ENCODE measurements around the gene LMNB1.
"Not testable (repeated sequence)": the region's sequence is repeated elsewhere in the genome, so short reads cannot be mapped to it uniquely, and the experiment has no call there.

Gene LMNB1

DNA sequence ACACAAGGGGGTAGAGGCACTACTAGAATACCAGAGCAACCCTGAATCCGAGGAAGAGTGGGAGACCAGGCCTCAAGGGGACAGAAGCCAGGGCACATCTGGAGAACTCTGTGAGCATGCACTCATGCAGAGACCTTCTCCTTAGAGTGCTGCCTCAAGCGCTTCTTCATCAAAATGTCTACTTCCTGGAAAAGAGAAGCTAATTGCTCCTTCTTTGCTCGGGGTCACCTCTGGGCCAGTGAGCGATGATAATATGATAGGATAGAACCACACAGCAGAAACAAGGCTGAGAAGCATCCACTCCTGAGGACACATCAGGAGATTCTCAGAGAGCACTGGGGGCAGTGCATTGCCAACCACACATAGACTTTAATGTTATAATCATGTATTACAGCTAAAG lies 23.7 kb upstream of the LMNB1 start:
- no peaks in the 10 kb centered on the region for H3K4me1 ChIP-seq (ENCODE audit: control insufficient read depth, insufficient read depth, low read length)
- DNase-seq (ENCODE audit: low read depth, low spot score) = no peak
- H3K36me3 ChIP-seq (ENCODE audit: control insufficient read depth, insufficient read depth, low read length) = no peaks in the 10 kb centered on the region
- no peaks in the 10 kb centered on the region for H3K9me3 ChIP-seq (ENCODE audit: control insufficient read depth, insufficient read depth, low read length)
- H3K27ac ChIP-seq (ENCODE audit: low read length) = no peak overlapping the region
- WGBS (ENCODE audit: insufficient coverage, insufficient read length) = no CpG with 5 or more reads among the region's 4 CpGs
- no peak overlapping the region for H3K4me3 ChIP-seq (ENCODE audit: low read length)
- no peaks in the 10 kb centered on the region for H3K27me3 ChIP-seq (ENCODE audit: control insufficient read depth, insufficient read depth, low read length)

DNA sequence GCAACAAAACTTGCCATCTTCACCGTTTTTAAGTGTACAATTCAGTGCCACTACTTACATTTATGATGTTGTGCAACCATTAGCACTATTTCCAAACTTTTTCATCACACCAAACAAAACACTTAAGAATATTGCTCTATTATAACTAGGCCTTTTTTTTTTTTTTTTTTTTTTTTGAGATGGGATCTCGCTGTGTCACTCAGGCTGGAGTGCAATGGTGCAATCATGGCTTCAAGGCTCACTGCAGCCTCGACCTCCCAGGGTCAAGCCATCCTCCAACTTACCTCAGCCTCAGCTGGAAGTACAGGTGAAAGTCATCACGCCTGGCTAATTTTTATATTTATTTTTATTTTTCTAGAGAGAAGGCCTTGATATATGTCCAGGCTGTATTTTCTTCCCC lies 22.3 kb upstream of the LMNB1 start:
- no CpG with 5 or more reads among the region's 4 CpGs for WGBS (ENCODE audit: insufficient coverage, insufficient read length)
- Histone ChIP-seq H3K27ac (ENCODE audit: low read length) (no peak overlapping the region), H3K4me3 (ENCODE audit: low read length) (no peak overlapping the region), H3K36me3 (ENCODE audit: control insufficient read depth, insufficient read depth, low read length) (no peaks in the 10 kb centered on the region), H3K4me1 (ENCODE audit: control insufficient read depth, insufficient read depth, low read length) (no peaks in the 10 kb centered on the region), H3K27me3 (ENCODE audit: control insufficient read depth, insufficient read depth, low read length) (no peaks in the 10 kb centered on the region), H3K9me3 (ENCODE audit: control insufficient read depth, insufficient read depth, low read length) (no peaks in the 10 kb centered on the region)
- no peak for DNase-seq (ENCODE audit: low read depth, low spot score)

- no peaks in the 10 kb centered on the region for H3K36me3 ChIP-seq (ENCODE audit: control insufficient read depth, insufficient read depth, low read length)
- no peak overlapping the region for H3K27ac ChIP-seq (ENCODE audit: low read length)
- DNase-seq (ENCODE audit: low read depth, low spot score) = no peak
- H3K4me3 ChIP-seq (ENCODE audit: low read length) = no peak overlapping the region
- H3K27me3 ChIP-seq (ENCODE audit: control insufficient read depth, insufficient read depth, low read length) = no peaks in the 10 kb centered on the region
- no peaks in the 10 kb centered on the region for H3K9me3 ChIP-seq (ENCODE audit: control insufficient read depth, insufficient read depth, low read length)
- H3K4me1 ChIP-seq (ENCODE audit: control insufficient read depth, insufficient read depth, low read length) = no peaks in the 10 kb centered on the region
- WGBS (ENCODE audit: insufficient coverage, insufficient read length) = no CpG with 5 or more reads among the region's 4 CpGs
Measured at GRCh38 chr5:126755593-126755992, 21.3 kb upstream of the LMNB1 start.

DNA sequence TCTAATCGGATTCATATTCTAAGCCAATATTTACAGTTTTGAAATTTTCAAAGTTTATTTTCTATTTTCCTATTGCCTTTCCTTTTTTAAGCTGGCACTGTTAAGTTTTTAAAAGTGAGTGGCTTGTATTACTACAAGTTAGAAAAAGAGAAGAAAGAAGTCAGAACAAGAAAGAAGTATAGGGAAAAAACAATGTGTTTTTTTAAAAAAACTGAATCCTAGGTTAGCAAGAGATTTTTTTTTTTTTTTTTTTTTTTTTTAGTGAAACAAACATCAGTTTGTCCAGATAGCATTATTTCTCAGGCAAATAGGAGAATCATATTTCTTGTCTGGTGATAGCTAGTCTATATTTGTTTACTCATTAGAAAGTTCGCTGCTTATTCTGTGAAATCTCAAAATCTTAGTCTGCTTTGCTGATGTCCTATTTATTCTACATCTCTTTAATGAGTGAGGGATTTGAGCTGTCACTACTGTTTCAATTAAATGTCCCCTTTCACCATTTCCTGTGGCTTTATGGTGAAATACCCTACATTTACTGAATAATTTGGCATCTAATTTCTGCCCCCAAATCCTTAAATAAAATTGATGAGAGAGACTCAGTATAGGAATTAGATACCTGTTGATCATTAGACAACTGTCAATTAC lies 19.1 kb upstream of the LMNB1 start:
- DNase-seq (ENCODE audit: low read depth, low spot score) = no peak
- H3K4me1 ChIP-seq (ENCODE audit: control insufficient read depth, insufficient read depth, low read length) = no peaks in the 10 kb centered on the region
- H3K27ac ChIP-seq (ENCODE audit: low read length) = no peak overlapping the region
- no peaks in the 10 kb centered on the region for H3K9me3 ChIP-seq (ENCODE audit: control insufficient read depth, insufficient read depth, low read length)
- WGBS (ENCODE audit: insufficient coverage, insufficient read length) = no CpG with 5 or more reads among the region's 2 CpGs
- H3K4me3 ChIP-seq (ENCODE audit: low read length) = no peak overlapping the region
- no peaks in the 10 kb centered on the region for H3K36me3 ChIP-seq (ENCODE audit: control insufficient read depth, insufficient read depth, low read length)
- no peaks in the 10 kb centered on the region for H3K27me3 ChIP-seq (ENCODE audit: control insufficient read depth, insufficient read depth, low read length)

GRCh38 chr5:126763371-126763770 lies 13.6 kb upstream of the LMNB1 start:
- DNase-seq (ENCODE audit: low read depth, low spot score) = no peak
- Histone ChIP-seq H3K9me3 (ENCODE audit: control insufficient read depth, insufficient read depth, low read length) (no peaks in the 10 kb centered on the region), H3K4me1 (ENCODE audit: control insufficient read depth, insufficient read depth, low read length) (no peaks in the 10 kb centered on the region), H3K27ac (ENCODE audit: low read length) (no peak overlapping the region), H3K27me3 (ENCODE audit: control insufficient read depth, insufficient read depth, low read length) (no peaks in the 10 kb centered on the region), H3K4me3 (ENCODE audit: low read length) (no peak overlapping the region), H3K36me3 (ENCODE audit: control insufficient read depth, insufficient read depth, low read length) (no peaks in the 10 kb centered on the region)
- no CpG with 5 or more reads among the region's 5 CpGs for WGBS (ENCODE audit: insufficient coverage, insufficient read length)

DNA sequence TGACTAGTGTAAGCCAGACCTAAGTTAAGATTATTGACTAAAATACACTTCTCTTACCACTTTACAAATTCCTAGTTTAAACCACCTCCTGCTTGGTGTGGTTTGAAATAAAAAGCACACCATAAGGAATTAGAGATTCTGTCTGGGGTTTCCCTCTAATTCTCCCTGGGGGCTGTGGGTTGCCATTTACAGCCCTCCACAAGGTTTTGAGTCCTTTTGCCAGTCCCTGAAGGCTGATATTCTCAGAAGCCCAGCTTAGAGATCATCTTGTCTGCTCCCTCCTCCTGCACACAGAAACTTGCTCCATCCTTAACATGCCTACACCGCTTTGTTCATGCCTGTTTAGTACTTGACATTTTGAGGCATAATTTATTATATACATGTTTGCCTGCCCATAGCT lies 7.2 kb upstream of the LMNB1 start:
- Histone ChIP-seq H3K27ac (ENCODE audit: low read length) (no peak overlapping the region), H3K4me1 (ENCODE audit: control insufficient read depth, insufficient read depth, low read length) (no peaks in the 10 kb centered on the region)

GRCh38 chr5:126773536-126773935 lies 3.4 kb upstream of the LMNB1 start:
- no CpG with 5 or more reads among the region's 13 CpGs for WGBS (ENCODE audit: insufficient coverage, insufficient read length)
- H3K27ac ChIP-seq (ENCODE audit: low read length); DNase-seq (ENCODE audit: low read depth, low spot score); H3K4me3 ChIP-seq (ENCODE audit: low read length); H3K4me1 ChIP-seq (ENCODE audit: control insufficient read depth, insufficient read depth, low read length); H3K9me3 ChIP-seq (ENCODE audit: control insufficient read depth, insufficient read depth, low read length); H3K36me3 ChIP-seq (ENCODE audit: control insufficient read depth, insufficient read depth, low read length); H3K27me3 ChIP-seq (ENCODE audit: control insufficient read depth, insufficient read depth, low read length): not testable (repeated sequence)

More for the DNA sequence above, 7.2 kb upstream of the LMNB1 start:
- Histone ChIP-seq H3K4me3 (ENCODE audit: low read length) (no peak overlapping the region), H3K9me3 (ENCODE audit: control insufficient read depth, insufficient read depth, low read length) (no peaks in the 10 kb centered on the region), H3K36me3 (ENCODE audit: control insufficient read depth, insufficient read depth, low read length) (no peaks in the 10 kb centered on the region), H3K27me3 (ENCODE audit: control insufficient read depth, insufficient read depth, low read length) (no peaks in the 10 kb centered on the region)
- no peak for DNase-seq (ENCODE audit: low read depth, low spot score)
- WGBS (ENCODE audit: insufficient coverage, insufficient read length) = no CpG with 5 or more reads among the region's 1 CpG

GRCh38 chr5:126774595-126774994 lies 2.3 kb upstream of the LMNB1 start:
- not testable (repeated sequence) for H3K4me3 ChIP-seq (ENCODE audit: low read length); H3K27ac ChIP-seq (ENCODE audit: low read length); H3K36me3 ChIP-seq (ENCODE audit: control insufficient read depth, insufficient read depth, low read length); H3K9me3 ChIP-seq (ENCODE audit: control insufficient read depth, insufficient read depth, low read length); DNase-seq (ENCODE audit: low read depth, low spot score); H3K4me1 ChIP-seq (ENCODE audit: control insufficient read depth, insufficient read depth, low read length); H3K27me3 ChIP-seq (ENCODE audit: control insufficient read depth, insufficient read depth, low read length)
- no CpG with 5 or more reads among the region's 14 CpGs for WGBS (ENCODE audit: insufficient coverage, insufficient read length)

DNA sequence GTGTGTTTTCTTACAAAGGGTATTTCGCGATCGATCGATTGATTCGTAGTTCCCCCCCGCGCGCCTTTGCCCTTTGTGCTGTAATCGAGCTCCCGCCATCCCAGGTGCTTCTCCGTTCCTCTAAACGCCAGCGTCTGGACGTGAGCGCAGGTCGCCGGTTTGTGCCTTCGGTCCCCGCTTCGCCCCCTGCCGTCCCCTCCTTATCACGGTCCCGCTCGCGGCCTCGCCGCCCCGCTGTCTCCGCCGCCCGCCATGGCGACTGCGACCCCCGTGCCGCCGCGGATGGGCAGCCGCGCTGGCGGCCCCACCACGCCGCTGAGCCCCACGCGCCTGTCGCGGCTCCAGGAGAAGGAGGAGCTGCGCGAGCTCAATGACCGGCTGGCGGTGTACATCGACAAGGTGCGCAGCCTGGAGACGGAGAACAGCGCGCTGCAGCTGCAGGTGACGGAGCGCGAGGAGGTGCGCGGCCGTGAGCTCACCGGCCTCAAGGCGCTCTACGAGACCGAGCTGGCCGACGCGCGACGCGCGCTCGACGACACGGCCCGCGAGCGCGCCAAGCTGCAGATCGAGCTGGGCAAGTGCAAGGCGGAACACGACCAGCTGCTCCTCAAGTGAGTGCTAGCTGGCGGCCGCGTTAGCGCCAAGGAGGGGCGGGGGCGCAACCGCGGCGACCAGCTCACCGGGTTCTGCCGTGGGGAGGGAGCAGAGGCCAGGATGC lies 480 bp downstream of the LMNB1 start:
- no peak for DNase-seq (ENCODE audit: low read depth, low spot score)
- no peaks in the 10 kb centered on the region for H3K36me3 ChIP-seq (ENCODE audit: control insufficient read depth, insufficient read depth, low read length)
- no peak overlapping the region for H3K27ac ChIP-seq (ENCODE audit: low read length)
- H3K4me1 ChIP-seq (ENCODE audit: control insufficient read depth, insufficient read depth, low read length) = no peaks in the 10 kb centered on the region
- peak overlapping the region; percentile 74 for H3K4me3 ChIP-seq (ENCODE audit: low read length)
- no peaks in the 10 kb centered on the region for H3K27me3 ChIP-seq (ENCODE audit: control insufficient read depth, insufficient read depth, low read length)
- no peaks in the 10 kb centered on the region for H3K9me3 ChIP-seq (ENCODE audit: control insufficient read depth, insufficient read depth, low read length)
- no CpG with 5 or more reads among the region's 93 CpGs for WGBS (ENCODE audit: insufficient coverage, insufficient read length)

DNA sequence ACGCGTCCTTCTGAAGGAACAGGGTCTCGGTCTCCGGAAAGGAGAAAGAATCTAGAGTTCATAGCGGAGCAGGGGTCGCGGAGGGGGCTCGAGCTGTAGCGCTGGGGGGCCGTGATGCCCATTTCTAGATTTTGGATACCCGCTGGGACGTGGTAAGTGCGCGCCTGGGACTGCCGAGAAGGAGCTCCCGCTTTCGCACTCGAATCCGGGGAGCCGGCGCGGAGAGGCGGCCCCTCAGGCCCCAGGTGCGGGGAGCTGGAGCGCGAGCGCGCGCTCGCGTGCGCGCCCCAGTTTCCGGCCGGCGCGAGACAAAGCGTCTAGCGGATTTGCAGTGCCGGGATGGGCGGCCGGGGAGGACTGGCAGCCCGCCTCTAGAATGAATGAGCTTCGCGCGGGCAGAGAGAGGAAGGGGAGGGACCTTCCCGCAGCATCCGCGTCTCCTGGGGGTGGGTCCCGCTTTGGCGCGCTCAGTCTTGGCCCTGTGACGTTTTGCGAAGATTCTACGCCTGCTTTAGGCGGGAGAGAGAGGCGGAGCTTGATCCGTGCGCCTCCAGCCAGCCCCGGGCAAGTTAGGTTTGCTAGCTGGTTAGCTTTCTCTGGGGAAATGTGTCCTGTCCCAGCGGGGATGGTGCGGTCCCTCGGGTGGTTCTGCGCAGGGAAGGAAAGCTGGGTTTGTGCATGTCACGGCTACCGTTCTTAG lies 1.2 kb downstream of the LMNB1 start:
- H3K9me3 ChIP-seq (ENCODE audit: control insufficient read depth, insufficient read depth, low read length) = no peaks in the 10 kb centered on the region
- no peaks in the 10 kb centered on the region for H3K36me3 ChIP-seq (ENCODE audit: control insufficient read depth, insufficient read depth, low read length)
- peak overlapping the region; percentile 74 for H3K4me3 ChIP-seq (ENCODE audit: low read length)
- no peaks in the 10 kb centered on the region for H3K27me3 ChIP-seq (ENCODE audit: control insufficient read depth, insufficient read depth, low read length)
- no peak overlapping the region for H3K27ac ChIP-seq (ENCODE audit: low read length)
- WGBS (ENCODE audit: insufficient coverage, insufficient read length) = no CpG with 5 or more reads among the region's 66 CpGs
- DNase-seq (ENCODE audit: low read depth, low spot score) = peak; percentile 83
- H3K4me1 ChIP-seq (ENCODE audit: control insufficient read depth, insufficient read depth, low read length) = no peaks in the 10 kb centered on the region

Data from iPS DF 6.9 (cell line).